Measurements from ENCODE around the gene ZNF350. TPM values are rescaled to one million over a fixed set of nuclear protein-coding genes. Genes with fewer than 3 reads are reported as not detected.
"Not testable (repeated sequence)": the region's sequence is repeated elsewhere in the genome, so short reads cannot be mapped to it uniquely, and the experiment has no call there.

ZNF350 gene
- total RNA-seq, 1 donor from 2014 or later = 9.1 TPM

- intact Hi-C loops (cut with micrococcal nuclease) = no loop called here
- DNase-seq (no peak), ATAC-seq (no peak)
These were observed 9.3 kb downstream of the ZNF350 start for GRCh38 chr19:51977346-51977745.

DNA sequence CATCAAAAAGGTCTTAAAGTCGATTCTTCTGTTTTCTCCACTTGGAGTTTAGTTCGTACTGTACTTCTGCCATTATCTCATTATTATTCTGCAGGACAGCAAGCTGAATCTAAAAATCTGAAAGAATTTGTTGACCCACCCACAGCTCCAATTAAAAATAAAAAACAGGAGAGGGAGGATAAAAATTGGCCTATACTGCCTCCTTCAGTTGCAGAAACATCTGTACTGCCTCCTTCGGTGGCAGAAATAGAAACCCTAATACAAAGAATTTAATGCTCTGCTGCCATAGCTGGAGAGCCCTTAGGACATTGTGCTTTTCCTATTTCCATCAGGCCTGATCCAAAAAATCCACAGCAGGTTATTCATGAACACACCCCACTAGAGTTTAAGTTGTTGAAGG lies 9.8 kb downstream of the ZNF350 start:
- no peak for ATAC-seq
- no peak for DNase-seq
- intact Hi-C loops (cut with micrococcal nuclease) = no loop called here

GRCh38 chr19:51975787-51976186 lies 10.9 kb downstream of the ZNF350 start:
- DNase-seq; ATAC-seq; intact Hi-C loops (cut with micrococcal nuclease): not testable (repeated sequence)

DNA sequence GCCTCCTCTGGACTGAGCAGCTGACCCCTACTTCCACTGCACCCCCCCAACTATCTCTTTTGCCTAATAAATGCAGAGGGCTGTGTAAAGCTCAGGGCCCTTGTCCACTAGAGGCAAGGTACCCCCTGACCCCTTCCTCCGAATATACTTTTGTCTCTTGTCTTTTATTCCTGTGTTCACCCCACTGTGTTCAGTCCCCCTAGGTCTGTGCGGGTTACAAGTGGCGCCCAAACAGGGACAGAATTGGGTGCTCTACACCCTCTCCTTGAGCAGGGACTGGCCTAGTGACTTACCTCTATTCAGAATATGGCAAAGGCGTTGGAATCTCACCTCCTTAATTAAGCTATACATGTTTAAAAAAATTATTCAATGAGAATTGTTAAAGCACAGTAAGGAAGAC lies 15.0 kb downstream of the ZNF350 start:
- intact Hi-C loops (cut with micrococcal nuclease) = no loop called here

GRCh38 chr19:51970718-51971117 lies 15.9 kb downstream of the ZNF350 start:
- no peak for DNase-seq
- intact Hi-C loops (cut with micrococcal nuclease) = no loop called here
- ATAC-seq = no peak

More for the DNA sequence above, 15.0 kb downstream of the ZNF350 start:
- ATAC-seq (no peak), DNase-seq (no peak)

DNA sequence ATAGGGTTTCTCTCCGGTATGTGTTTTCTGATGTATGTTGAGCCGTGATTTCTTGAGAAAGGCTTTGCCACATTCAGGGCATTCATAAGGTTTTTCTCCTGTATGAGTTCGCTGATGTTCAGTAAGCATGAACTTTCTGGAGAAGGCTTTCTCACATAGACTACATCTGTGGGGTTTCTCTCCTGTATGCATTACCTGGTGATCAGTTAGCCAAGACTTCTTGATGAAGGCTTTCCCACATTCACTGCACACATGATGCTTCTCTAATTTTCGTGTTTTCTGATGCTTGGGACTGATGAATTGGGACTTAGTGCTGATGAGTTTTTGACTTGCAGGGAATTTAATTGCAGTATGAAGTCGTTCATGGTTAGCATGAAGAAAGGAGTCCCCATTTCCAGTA lies 21.1 kb downstream of the ZNF350 start:
- intact Hi-C loops (cut with micrococcal nuclease) = no loop called here
- no peak for ATAC-seq
- no peak for DNase-seq

GRCh38 chr19:51960621-51961233 lies 25.9 kb downstream of the ZNF350 start:
- intact Hi-C loops (cut with micrococcal nuclease) = not testable (repeated sequence)

DNA sequence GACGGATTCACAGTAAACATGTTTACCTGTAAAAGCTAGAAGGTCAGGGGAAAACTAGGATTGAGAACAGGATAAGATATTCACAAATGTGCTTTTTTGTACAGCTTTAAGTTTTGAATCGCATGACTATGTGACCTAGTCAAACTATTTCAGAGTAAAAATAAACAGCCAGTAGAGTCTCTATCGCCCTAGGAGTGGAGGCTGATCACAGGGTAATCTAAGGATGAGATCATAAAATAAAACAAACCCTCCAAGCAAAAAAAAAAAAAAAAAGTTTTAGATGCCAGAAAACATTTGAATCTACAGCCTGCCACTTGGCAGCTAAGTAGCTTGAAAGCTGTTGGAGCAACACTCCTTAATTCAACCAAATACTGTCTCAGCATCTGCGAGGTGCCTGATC lies 26.8 kb downstream of the ZNF350 start:
- intact Hi-C loops (cut with micrococcal nuclease) = no loop called here
- no peak for DNase-seq
- peak; percentile 15 for ATAC-seq

More at GRCh38 chr19:51960621-51961233, 25.9 kb downstream of the ZNF350 start:
- not testable (repeated sequence) for ATAC-seq, DNase-seq

GRCh38 chr19:51957846-51958245 lies 28.8 kb downstream of the ZNF350 start:
- intact Hi-C loops (cut with micrococcal nuclease); ATAC-seq; DNase-seq: not testable (repeated sequence)

DNA sequence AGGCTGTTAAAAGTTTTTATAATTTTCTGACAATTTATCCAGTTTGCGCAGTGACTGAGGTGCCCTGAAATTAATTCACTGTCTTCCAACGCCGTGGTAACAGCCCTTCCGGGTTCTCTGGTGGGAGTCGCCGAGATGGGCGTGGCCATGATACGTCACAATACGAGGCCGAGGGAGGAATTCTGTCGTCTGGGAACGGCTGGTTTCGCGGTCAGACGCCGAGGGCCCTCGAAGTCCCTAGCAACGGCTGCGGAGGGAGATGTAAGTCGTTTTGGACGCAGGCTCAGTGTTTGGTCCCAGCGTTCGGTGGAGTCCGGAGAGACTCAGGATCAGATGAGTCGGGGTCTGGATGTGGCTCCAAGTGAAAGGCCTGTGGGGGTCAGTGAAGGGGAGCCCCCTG lies 37.7 kb downstream of the ZNF350 start:
- DNase-seq = peak; percentile 39
- intact Hi-C loops (cut with micrococcal nuclease) = no loop called here
- peak; percentile 46 for ATAC-seq

- DNase-seq = no peak
- intact Hi-C loops (cut with micrococcal nuclease) = no loop called here
- no peak for ATAC-seq
These were observed 40.0 kb downstream of the ZNF350 start for GRCh38 chr19:51946602-51947001.

GRCh38 chr19:51944798-51945552 lies 41.7 kb downstream of the ZNF350 start:
- DNase-seq (no peak), ATAC-seq (no peak)
- intact Hi-C loops (cut with micrococcal nuclease) = no loop called here

DNA sequence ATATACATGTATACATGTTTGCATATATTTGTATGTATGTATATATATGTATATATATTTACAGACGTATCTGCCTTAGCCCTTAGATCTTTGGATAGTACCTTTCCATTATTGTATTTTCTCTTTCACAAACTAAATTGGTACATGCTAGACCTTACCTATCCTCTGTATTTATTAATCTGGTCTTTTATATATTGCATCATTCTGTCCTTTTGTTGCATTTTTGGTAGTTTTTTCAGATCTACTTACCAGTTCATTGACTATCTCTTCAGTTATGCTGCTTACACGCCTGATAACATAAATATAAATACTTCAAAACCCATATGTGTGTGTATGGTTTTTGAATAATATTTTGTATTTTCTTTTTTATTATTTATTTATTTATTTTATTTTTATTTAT lies 47.7 kb downstream of the ZNF350 start:
- intact Hi-C loops (cut with micrococcal nuclease) = no loop called here
- ATAC-seq = no peak
- no peak for DNase-seq

DNA sequence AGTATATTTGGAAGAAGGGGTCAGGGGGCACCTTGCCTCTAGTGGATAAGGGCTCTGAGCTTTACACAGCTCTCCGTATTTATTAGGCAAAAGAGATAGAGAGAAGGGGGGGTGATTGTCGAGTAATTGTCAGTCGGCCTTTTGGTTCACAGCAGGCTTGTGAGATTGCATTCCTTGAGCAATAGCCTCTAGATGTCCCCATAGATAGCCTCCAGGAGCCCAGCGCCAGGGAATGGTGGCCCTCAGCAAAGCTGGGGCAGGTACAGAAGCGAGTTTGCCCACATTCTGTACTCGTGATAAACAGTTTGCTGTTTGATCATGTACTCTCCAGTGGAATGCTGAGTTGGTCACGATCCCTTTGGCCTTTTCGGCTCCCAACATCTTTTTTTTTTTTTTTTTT lies 54.7 kb downstream of the ZNF350 start:
- no peak for DNase-seq
- ATAC-seq = no peak
- intact Hi-C loops (cut with micrococcal nuclease) = no loop called here

DNA sequence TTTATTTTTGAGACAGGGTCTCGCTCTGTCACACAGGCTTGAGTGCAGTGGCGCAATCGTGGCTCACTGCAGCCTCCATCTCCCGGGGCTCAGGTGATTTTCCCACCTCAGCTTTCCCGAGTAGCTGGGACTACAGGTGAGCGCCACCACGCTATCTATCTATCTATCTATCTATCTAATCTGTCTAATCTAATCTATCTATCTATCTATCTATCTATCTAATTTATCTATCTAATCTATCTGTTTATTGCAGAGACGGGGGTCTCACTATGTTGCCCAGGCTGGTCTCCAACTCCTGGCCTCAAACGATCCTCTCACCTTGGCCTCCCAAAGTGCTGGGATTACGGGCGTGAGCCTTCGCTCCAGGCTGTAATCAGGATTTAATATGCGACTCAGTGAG lies 58.8 kb downstream of the ZNF350 start:
- no peak for DNase-seq
- ATAC-seq = no peak
- intact Hi-C loops (cut with micrococcal nuclease) = no loop called here

DNA sequence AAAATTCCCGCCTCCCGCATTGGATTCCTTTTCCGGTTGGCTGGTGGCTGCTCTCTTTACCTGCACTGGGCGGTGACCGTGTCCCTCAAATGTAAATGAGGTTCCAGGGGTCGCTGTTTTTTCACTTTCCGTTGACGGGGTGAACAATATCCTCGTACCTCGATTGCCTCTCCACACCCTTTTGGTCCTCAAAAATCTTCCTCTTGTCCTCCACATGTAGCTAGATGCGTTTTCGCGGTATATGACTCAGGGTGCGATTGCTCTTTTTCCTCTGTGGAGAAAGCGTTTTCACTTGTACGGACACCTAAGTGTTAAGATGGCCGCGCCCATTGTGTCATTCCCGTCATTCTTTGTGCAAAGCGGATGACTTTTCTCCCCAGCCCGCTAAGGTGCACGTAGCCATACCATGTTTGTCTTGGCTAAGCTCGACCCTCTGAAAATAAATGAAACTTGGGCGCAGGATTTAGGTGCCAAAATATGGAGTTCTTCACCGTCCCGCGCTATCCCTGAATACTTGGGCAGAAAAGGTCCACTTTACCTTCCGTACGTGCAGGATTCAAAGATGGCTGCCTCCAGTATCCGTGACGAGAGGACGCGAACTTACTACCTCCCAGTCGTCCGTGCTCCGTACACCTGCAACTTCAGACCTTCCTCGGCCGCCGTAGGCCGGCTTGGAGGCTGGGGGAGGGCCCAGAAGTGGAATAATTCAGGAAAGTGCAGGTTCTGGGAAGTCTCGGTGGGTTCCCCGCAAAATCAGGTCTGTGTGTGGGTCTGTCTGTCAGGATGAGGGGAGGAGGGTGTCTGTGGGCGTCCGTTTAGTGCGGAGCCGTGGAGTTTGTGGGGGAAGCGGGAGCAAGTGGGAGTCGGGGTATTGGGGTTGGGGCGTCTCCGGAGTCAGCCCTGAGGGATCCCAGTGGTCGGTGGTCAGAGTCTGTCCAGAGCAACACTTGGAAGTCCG lies 59.6 kb downstream of the ZNF350 start, which contains the start of gene ZNF613:
TSS of gene ZNF613 (plus strand) at position 689 of the 958 bp plus-strand sequence. CDS start 8,749 bp downstream, outside the sequence.
- DNase-seq = peak; percentile 90
- intact Hi-C loops (cut with micrococcal nuclease) = no loop called here
- ATAC-seq = peak; percentile 97

DNA sequence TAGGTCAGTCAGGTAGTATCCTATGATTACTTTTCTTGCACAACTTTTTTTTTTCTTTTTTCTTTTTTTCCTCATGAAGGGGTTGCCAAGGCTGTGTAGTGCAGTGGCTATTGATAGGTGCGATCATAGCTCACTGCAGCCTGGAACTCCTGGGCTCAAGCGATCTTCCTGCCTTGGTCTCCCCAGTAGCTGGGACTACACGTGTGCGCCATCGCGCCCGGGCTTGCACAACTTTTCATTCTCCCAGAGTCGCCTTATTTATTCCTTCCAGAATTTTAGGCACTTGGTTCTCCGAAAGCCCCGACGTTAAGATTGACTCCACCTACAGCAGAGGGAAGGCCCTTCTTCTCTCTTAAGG lies 60.2 kb downstream of the ZNF350 start:
- intact Hi-C loops (cut with micrococcal nuclease) = no loop called here
- peak; percentile 16 for ATAC-seq

GRCh38 chr19:51921949-51922348 lies 64.7 kb downstream of the ZNF350 start:
- no peak for ATAC-seq
- no peak for DNase-seq
- intact Hi-C loops (cut with micrococcal nuclease) = no loop called here

More for the DNA sequence above, 60.2 kb downstream of the ZNF350 start:
- no peak for DNase-seq

DNA sequence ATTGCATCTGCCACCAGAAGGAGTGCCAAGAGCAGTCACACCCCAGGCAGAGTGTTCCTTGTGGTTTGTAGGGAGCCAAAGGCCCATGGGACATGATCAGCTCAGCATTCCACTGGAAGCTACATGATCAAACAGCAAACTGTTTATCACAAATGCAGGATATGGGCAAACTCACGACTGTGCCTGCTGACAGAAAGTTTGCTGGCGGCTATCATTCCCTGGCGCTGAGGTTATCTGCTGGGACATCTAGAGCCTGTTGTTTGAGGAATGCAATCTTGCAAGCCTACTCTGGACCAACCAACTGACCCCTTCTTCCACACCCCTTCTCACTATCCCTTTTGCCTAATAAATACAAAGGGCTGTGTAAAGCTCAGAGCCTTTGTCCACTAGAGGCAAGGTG lies 67.0 kb downstream of the ZNF350 start:
- DNase-seq (no peak), ATAC-seq (no peak)

DNA sequence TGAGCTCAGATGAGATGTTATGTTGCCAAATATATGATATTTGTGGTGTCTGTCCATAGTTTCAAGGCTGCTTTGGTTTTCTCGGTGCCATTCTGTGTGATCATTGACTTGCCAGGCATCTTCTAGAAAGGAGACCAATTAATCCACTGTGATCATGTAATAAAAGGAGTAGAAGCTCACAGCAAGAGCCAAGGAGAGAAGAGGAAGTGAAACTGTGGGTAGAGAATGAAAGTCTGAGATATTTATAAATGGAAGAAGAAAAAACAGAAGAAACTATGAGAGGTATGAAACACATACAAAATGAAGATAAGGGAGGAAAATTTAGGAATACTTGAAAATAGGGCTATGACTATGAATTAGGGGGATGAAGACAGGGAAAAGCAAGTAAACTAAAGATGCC lies 70.5 kb downstream of the ZNF350 start:
- intact Hi-C loops (cut with micrococcal nuclease) = no loop called here
- no peak for ATAC-seq

More for the DNA sequence above, 67.0 kb downstream of the ZNF350 start:
- intact Hi-C loops (cut with micrococcal nuclease) = no loop called here

More for the DNA sequence above, 70.5 kb downstream of the ZNF350 start:
- no peak for DNase-seq

Data from left ventricle myocardium superior (tissue), 1 donor.